ENCODE measurements around the gene RNF217.
"Not testable (repeated sequence)": the region's sequence is repeated elsewhere in the genome, so short reads cannot be mapped to it uniquely, and the experiment has no call there.

RNF217 gene

GRCh38 chr6:124961777-124962638 is at the start of gene RNF217:
RNF217 (plus strand) TSS chr6:124962437; CDS start chr6:124962545, 108 bp downstream.
- H3K4me3 ChIP-seq (replicated peaks in 1 of 2; ENCODE audit: low read depth in 2 of 2, low read length in 2 of 2), result peak within 1 kb of the TSS; percentile 76 to 82
- peak; percentile 71 to 89 for DNase-seq (ENCODE audit: low read depth in 2 of 2)
- TF ChIP-seq CTCF (IDR thresholded peaks at IDR 0.05; ENCODE audit: low read depth, low read length), result no peak

- no peak for DNase-seq (ENCODE audit: low read depth in 2 of 2)
- TF ChIP-seq CTCF (IDR thresholded peaks at IDR 0.05; ENCODE audit: low read depth, low read length), result no peak
- no peak overlapping the region for H3K4me3 ChIP-seq (replicated peaks in 1 of 2; ENCODE audit: low read depth in 2 of 2, low read length in 2 of 2)
Observed at GRCh38 chr6:124913056-124913455, 49.2 kb upstream of the RNF217 start.

GRCh38 chr6:124917769-124918168 is 44.5 kb upstream of the RNF217 start:
- peak in 1 of 2 donors; percentile 19 for DNase-seq (ENCODE audit: low read depth in 2 of 2)
- H3K4me3 ChIP-seq (replicated peaks in 1 of 2; ENCODE audit: low read depth in 2 of 2, low read length in 2 of 2), result no peak overlapping the region
- no peak for TF ChIP-seq CTCF (IDR thresholded peaks at IDR 0.05; ENCODE audit: low read depth, low read length)

GRCh38 chr6:124919703-124920102 is 42.5 kb upstream of the RNF217 start:
- DNase-seq (ENCODE audit: low read depth in 2 of 2), result not testable (repeated sequence)

GRCh38 chr6:124924333-124924759 is 37.9 kb upstream of the RNF217 start:
- no peak for TF ChIP-seq CTCF (IDR thresholded peaks at IDR 0.05; ENCODE audit: low read depth, low read length)
- no peak overlapping the region for H3K4me3 ChIP-seq (replicated peaks in 1 of 2; ENCODE audit: low read depth in 2 of 2, low read length in 2 of 2)
- peak in 1 of 2 donors; percentile 13 for DNase-seq (ENCODE audit: low read depth in 2 of 2)

More at GRCh38 chr6:124919703-124920102, 42.5 kb upstream of the RNF217 start:
- not testable (repeated sequence) for H3K4me3 ChIP-seq (replicated peaks in 1 of 2; ENCODE audit: low read depth in 2 of 2, low read length in 2 of 2)

GRCh38 chr6:124926435-124926834 is 35.8 kb upstream of the RNF217 start:
- H3K4me3 ChIP-seq (replicated peaks in 1 of 2; ENCODE audit: low read depth in 2 of 2, low read length in 2 of 2), result no peak overlapping the region
- no peak for TF ChIP-seq CTCF (IDR thresholded peaks at IDR 0.05; ENCODE audit: low read depth, low read length)
- DNase-seq (ENCODE audit: low read depth in 2 of 2), result no peak

- no peak for TF ChIP-seq CTCF (IDR thresholded peaks at IDR 0.05; ENCODE audit: low read depth, low read length)
- no peak overlapping the region for H3K4me3 ChIP-seq (replicated peaks in 1 of 2; ENCODE audit: low read depth in 2 of 2, low read length in 2 of 2)
- peak in 1 of 2 donors; percentile 77 for DNase-seq (ENCODE audit: low read depth in 2 of 2)
Observed at GRCh38 chr6:124927806-124928205, 34.4 kb upstream of the RNF217 start.

Data from cardiac fibroblast (primary cell).